Measurements from ENCODE around the gene CSRNP3.

The CSRNP3 gene

GRCh38 chr2:165466386-165466785 is 3.1 kb upstream of the CSRNP3 start:
- no peak for TF ChIP-seq CTCF (IDR thresholded peaks at IDR 0.05; ENCODE audit: low read depth, low read length, missing control alignments)
- no peak overlapping the region for H3K4me3 ChIP-seq (ENCODE audit: low read depth, low read length)
- DNase-seq (ENCODE audit: low read depth), result no peak

GRCh38 chr2:165467921-165468320 is 1.6 kb upstream of the CSRNP3 start:
- no peak for TF ChIP-seq CTCF (IDR thresholded peaks at IDR 0.05; ENCODE audit: low read depth, low read length, missing control alignments)
- DNase-seq (ENCODE audit: low read depth), result no peak
- H3K4me3 ChIP-seq (ENCODE audit: low read depth, low read length), result no peak overlapping the region

- DNase-seq (ENCODE audit: low read depth), result no peak
- no peak overlapping the region for H3K4me3 ChIP-seq (ENCODE audit: low read depth, low read length)
- TF ChIP-seq CTCF (IDR thresholded peaks at IDR 0.05; ENCODE audit: low read depth, low read length, missing control alignments), result no peak
Observed at GRCh38 chr2:165470361-165470760, 863 bp downstream of the CSRNP3 start.

DNA sequence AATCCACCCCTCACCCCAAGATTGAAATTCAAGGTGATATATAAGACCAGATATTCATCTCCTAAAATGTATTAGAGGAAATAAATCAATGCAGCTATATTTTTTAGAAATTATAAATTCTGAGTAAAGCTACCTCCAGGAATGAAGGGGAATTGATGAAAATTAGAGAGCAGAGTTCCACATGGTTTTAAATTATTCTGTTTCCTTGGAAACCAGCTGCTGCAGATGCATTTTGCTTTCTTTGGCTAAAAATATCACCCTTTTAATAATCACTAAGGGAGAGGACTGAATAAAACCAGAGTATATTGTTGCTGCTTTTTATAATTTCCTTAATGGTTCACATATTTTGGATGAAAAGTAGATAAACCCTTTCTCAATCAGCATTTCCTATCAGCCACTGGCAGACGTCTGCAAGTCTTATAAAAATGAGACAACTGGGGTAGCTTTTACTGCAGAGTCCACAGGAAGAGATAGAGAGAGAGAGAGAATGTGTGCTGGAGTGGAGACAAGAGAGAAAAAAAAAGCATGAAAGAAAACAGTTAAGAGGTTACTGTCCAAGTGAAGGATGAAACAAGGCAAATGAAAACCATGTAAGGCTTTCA is 2.0 kb downstream of the CSRNP3 start:
- no peak for TF ChIP-seq CTCF (IDR thresholded peaks at IDR 0.05; ENCODE audit: low read depth, low read length, missing control alignments)
- no peak overlapping the region for H3K4me3 ChIP-seq (ENCODE audit: low read depth, low read length)
- DNase-seq (ENCODE audit: low read depth), result no peak

GRCh38 chr2:165472922-165473321 is 3.4 kb downstream of the CSRNP3 start:
- no peak for TF ChIP-seq CTCF (IDR thresholded peaks at IDR 0.05; ENCODE audit: low read depth, low read length, missing control alignments)
- H3K4me3 ChIP-seq (ENCODE audit: low read depth, low read length), result no peak overlapping the region
- no peak for DNase-seq (ENCODE audit: low read depth)

- no peak for DNase-seq (ENCODE audit: low read depth)
- no peak overlapping the region for H3K4me3 ChIP-seq (ENCODE audit: low read depth, low read length)
- no peak for TF ChIP-seq CTCF (IDR thresholded peaks at IDR 0.05; ENCODE audit: low read depth, low read length, missing control alignments)
Observed at GRCh38 chr2:165474619-165475276, 5.2 kb downstream of the CSRNP3 start.

Measured in GM12864 (cell line).